SK-N-SH (cell line): ENCODE results near the gene TMEM150A.

Experiments
- CTCF ChIP-seq: fragments of 200-600 bp; sonication (generic); IDR thresholded peaks from 2 replicates; pipeline ENCODE4 v1.6.1; 2017; ENCODE audit warnings: antibody characterized with exemption, mild to moderate bottlenecking, moderate library complexity
- EZH2phosphoT487 ChIP-seq: fragments of 200-600 bp; sonication (generic); IDR thresholded peaks from 2 replicates; pipeline ENCODE4 v1.6.1; 2017; ENCODE audit warnings: low read depth, mixed run types, mild to moderate bottlenecking, antibody characterized with exemption, moderate library complexity, borderline replicate concordance
- POLR2AphosphoS5 ChIP-seq: IDR thresholded peaks from 2 replicates; pipeline ENCODE4 v1.6.1; 2012; ENCODE audit warnings: low read depth, low read length
- RCOR1 ChIP-seq: fragments of 150-350 bp; IDR thresholded peaks from 2 replicates; pipeline ENCODE4 v1.6.1; 2017; ENCODE audit warnings: antibody characterized with exemption, low read length
- YY1 ChIP-seq: IDR thresholded peaks from 2 replicates; pipeline ENCODE4 v1.4.0; 2012; ENCODE audit warnings: low read depth, mild to moderate bottlenecking

- TF ChIP-seq CTCF = no peak
- TF ChIP-seq RCOR1 = no peak
- no peak for TF ChIP-seq EZH2phosphoT487
- TF ChIP-seq POLR2AphosphoS5 = no peak
- no peak for TF ChIP-seq YY1
Observed at GRCh38 chr2:85548608-85548900, 53.9 kb downstream of the TMEM150A start.
